HUDEP-2 (cell line): ENCODE data around the gene CYB5R2.

Source experiments
- DNase-seq, 76 experiments: peaks; one replicate each; lab custom pipeline; 2025; ENCODE audit not compliant: unreplicated experiment in 76 of 76; lab: John Stamatoyannopoulos, UW

The CYB5R2 gene

GRCh38 chr11:7672960-7673723 lies at the start of gene CYB5R2:
CYB5R2 (minus strand) TSS chr11:7673500; CDS start chr11:7672825, 675 bp downstream.
- no peak for DNase-seq

- no peak for DNase-seq
These were observed 41.5 kb upstream of the CYB5R2 start for GRCh38 chr11:7714786-7715185.

DNA sequence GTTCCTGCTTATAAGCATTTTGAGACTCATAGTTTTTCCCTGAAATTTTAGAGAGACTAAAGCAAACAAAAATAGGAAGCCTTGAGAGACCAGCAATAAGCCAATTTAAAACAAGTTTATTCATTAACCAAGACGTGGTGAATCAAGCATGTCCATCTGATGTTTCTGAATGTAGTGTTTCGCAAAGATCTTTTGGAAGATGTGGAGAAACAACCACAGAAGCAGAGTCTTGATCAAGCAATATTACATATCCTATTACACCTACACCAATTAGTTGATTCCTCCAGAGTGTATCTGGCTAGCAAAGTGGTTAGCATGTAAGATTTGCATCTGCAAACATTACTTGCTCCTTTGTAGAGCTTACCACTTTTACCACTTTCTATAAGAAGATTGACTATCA lies 33.1 kb upstream of the CYB5R2 start, which contains the start of gene OVCH2:
TSS of gene OVCH2 (minus strand) at position 101 of the 400 bp plus-strand sequence. CDS start at position 18, 83 bp downstream.
- DNase-seq = no peak

DNA sequence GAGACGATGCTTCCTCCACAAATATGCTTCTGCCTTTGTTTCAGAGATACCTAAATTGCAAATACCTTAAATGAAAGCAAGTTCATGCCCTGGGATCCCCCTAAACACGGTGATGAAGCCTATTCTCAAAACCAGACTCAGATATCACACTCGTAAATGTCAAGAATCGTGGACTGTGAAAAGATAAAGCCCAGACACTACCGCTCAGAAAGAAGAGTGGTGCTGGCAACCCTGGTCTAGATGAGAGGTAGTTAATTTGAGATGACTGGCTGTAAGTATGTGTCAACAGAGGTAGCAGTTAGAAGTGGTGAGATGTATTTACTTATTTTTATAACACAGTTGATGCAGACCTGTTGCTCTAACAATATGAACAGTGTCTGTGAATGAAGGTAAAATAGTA lies 30.4 kb upstream of the CYB5R2 start:
- no peak for DNase-seq

DNA sequence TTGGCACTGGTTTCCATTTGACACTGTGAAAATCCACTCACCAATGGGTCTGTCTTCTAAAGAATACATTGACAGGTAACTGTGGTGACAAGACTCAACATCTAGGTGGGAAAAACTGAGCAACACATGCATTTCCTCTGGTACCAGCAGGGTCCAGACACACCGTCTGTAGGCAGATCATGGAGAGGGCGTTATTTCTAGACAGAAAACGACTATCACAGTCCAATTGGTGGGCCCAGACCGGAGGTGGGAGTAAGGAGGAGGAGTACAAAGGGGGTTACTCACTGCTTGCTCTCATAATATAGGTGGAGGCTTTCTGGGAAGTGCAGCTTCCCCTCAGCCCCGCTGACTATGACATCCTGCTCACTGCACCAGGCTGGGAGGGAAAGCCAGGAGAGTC lies 23.1 kb upstream of the CYB5R2 start:
- DNase-seq = no peak

- DNase-seq = no peak
These were observed 20.9 kb upstream of the CYB5R2 start for GRCh38 chr11:7694235-7694634.

GRCh38 chr11:7692426-7692825 lies 19.1 kb upstream of the CYB5R2 start:
- no peak for DNase-seq

DNA sequence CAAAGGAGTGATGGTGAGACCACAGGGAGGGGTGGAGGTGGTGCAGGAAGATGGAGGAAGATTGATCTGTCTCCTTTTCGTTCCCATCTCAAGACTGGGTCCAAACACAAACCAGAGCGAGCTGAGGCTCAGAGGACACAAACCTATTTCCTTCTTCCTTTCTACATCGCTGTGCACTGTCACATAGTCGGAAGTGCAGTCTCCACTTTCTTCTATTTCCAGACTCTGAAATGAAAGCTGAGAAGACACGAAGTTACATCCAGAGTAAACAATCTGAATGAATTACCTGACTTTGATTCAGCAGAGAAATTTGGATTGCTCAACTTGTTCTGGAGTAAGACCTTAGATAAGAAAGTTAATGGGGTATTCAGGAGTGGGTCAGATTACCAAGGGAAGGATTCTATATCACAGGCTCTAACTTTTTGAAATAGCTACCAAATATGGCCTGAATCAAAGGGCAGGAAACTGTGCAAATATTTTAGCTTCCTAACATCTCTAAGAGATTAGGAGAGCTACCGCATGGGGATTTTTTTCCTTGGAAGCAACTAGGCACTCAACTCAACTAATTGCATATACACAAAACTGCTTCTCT lies 18.6 kb upstream of the CYB5R2 start:
- DNase-seq = no peak

DNA sequence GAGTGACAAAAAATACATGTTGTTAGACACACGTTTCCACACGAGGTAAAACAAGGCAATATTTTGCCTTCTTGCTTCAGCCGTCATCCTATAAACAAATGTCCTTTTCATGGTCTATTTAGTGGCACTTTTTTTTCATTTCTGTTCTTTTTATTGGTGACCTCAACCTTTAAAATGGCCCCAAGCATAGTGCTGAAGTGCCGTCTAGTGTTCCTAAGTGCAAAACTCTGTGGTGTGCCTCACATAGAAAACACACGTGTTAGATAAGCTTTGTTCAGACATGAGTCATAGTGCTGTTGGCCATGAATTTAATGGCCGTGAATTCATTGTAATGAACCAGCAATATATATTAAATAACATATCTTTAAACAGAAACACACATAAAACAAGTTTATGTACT lies 17.3 kb upstream of the CYB5R2 start:
- DNase-seq = no peak

GRCh38 chr11:7689239-7689638 lies 15.9 kb upstream of the CYB5R2 start:
- DNase-seq = no peak

DNA sequence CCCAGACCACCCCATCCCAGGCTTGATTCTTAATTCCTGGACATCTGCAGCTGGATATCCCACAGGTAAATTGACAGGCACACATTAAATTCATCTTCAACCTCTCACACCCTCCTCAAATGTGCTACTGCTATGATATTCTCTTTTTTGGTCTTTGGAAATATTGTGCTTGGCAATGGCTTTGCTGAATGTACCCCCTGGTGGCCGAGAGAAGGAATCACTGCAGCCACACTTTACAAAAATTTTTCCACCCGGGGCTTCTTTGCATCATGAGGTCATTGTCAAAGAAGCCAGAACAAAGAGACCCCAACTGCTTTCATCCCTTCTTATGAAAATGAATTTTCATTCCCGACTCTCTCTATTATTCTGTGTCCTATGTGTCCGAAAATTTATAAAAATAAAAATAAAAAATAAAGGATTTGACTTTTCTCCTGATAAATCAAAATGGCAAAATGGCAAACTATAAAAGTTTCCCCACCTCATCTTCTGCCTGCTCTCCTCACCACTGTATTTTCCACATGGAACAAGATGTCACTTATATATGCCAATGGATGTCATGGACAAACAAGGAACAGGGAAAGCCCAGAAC lies 15.0 kb upstream of the CYB5R2 start:
- peak in 6 of 76 experiments; percentile 1 to 10 (median 4) for DNase-seq

DNA sequence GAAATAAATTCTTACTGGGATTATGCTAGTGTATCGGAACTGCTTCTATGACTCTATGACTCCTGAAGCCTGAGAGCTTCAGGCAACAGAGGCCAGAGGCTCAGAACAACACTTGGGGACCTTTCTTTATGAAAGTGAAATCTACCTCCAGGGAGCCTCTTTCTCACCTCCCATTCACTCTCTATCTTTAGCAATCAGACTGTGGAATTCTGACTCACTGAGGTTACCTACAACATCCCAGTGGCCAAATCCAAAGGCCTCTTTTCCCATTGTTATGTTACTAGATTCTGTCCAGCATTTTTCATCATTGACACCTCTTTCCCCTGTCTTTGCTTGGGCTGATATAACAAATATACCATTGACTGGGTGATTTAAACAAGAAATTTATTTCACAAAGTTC lies 14.1 kb upstream of the CYB5R2 start:
- no peak for DNase-seq

GRCh38 chr11:7686761-7687160 lies 13.5 kb upstream of the CYB5R2 start:
- DNase-seq = no peak

DNA sequence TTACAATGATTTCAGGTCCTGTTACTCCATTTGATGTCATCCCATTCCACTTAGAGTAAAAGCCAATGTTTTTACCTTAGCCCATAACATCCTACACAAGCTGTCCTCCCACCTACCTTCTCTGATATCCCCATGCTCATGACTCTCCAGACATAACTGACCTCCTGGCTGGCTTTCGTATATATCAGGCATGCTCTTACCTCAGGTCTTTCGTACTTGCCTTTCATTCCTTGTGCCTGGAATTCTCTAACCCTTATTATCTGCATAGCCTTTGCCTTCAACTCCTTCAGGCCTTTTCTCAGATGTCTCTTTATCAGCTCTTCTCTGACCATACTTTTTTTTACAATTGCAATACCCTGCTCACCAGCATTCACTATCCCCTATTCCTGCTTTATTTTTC lies 10.3 kb upstream of the CYB5R2 start:
- no peak for DNase-seq

DNA sequence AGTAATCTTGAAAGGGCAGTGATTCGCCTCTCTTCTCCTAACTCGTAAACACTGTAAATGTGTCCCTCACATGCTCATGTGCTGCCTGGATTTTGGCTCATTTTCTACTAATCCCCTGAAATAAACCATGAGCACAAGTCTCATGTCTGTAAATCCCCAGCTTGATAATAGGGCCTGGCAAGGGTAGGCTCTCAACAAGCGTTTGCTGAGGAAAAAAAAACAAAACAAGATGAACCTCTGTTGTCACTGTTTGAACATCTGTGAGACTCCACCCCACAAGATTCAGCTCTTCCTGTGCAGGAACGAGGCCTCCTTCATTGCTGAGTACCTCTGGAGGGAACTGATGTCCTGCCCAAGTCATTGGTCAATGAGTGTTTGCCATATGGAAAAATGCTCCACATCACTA lies 4.5 kb upstream of the CYB5R2 start:
- no peak for DNase-seq

GRCh38 chr11:7677071-7677470 lies 3.8 kb upstream of the CYB5R2 start:
- no peak for DNase-seq

- no peak for DNase-seq
These were observed 2.3 kb upstream of the CYB5R2 start for GRCh38 chr11:7675631-7676030.

DNA sequence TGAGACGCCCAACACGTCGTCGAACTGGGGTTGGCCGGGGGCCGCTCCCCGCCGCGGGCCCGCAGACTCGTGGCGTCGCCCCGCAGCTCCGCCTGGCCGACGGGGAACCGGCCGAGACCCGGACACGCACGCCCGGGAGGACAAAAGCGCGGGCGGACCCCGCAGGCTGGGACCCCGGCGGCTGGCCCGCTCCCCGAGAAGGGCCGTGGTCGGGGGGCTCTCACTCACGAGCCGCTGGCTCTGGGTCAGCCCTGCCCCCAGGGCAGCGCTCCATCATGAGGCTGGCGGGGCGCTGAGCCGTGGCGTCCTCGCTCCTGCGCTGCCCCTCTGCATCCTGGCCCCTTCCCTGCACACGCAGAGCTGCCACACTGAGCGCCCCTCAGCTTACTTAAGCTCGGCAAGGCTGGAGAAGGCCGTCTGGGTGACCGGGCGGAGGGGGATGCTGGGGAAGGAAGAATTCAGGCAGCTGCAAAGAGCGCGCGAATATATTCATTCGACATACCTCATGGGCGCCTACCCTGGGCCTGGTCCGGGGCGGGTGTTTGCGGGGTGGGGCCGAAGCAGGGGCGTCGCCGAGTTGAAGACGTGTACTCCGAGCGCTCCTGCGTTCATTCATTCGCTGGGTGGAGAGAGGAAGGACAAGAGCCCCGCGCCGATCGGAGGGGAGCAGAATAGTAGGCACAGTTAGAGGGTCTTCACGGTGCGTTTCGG lies 579 bp upstream of the CYB5R2 start:
- peak in 1 of 76 experiments; percentile 5 for DNase-seq

GRCh38 chr11:7672276-7672959 lies 882 bp downstream of the CYB5R2 start:
- no peak for DNase-seq

GRCh38 chr11:7671347-7672215 lies 1.7 kb downstream of the CYB5R2 start:
- no peak for DNase-seq
